Stimulated activated naive CD8-positive, alpha-beta T cell treated with anti-CD3 and anti-CD28 coated beads, Interleukin-15, amount 100 ng/mL, for 72 hours (primary cell): Measurements from ENCODE around the gene PRKN.

Source experiments
- ATAC-seq: fragments of 150-1000 bp; cut with Tn5 transposase; 2 replicates; pipeline ENCODE4 v1.10.0; 2021; ENCODE audit warnings: mild to moderate bottlenecking, moderate library complexity
- DNase-seq, 2 donors: peaks; one replicate each; pipeline ENCODE4 v3.0.0; 2021 to 2022
- H3K27ac Mint-ChIP-seq, 2 donors: one replicate each; pipeline ENCODE4 v1.8.0; 2022; ENCODE audit warnings: mild to moderate bottlenecking in 2 of 2, mixed read lengths in 2 of 2, moderate library complexity in 2 of 2
- H3K27me3 Mint-ChIP-seq: one replicate; pipeline ENCODE4 v1.8.0; 2022; ENCODE audit warnings: mixed read lengths
- H3K4me1 Mint-ChIP-seq: one replicate; pipeline ENCODE4 v1.8.0; 2022; ENCODE audit warnings: mild to moderate bottlenecking, mixed read lengths
- H3K4me3 Mint-ChIP-seq, 2 donors: one replicate each; pipeline ENCODE4 v1.8.0; 2022; ENCODE audit warnings: mild to moderate bottlenecking in 2 of 2, mixed read lengths in 2 of 2, moderate library complexity in 1 of 2
- H3K9me3 Mint-ChIP-seq, 2 donors: one replicate each; pipeline ENCODE4 v1.8.0; 2022; ENCODE audit warnings: mixed read lengths in 2 of 2

Gene PRKN

GRCh38 chr6:162026843-162027242 is 700.7 kb downstream of the PRKN start:
- Mint-ChIP-seq H3K27ac (no peak overlapping the region), H3K4me3 (no peak overlapping the region), H3K9me3 (peaks cover 7 to 36% of the 10 kb centered on the region in 2 donors), H3K27me3 (no peaks in the 10 kb centered on the region), H3K4me1 (peaks cover 9% of the 10 kb centered on the region)
- DNase-seq (no peak), ATAC-seq (no peak)

- Mint-ChIP-seq H3K27ac (no peak overlapping the region), H3K4me1 (peaks cover 9% of the 10 kb centered on the region), H3K9me3 (peaks cover 7 to 36% of the 10 kb centered on the region in 2 donors), H3K27me3 (no peaks in the 10 kb centered on the region), H3K4me3 (no peak overlapping the region)
- DNase-seq (no peak), ATAC-seq (no peak)
Measured at GRCh38 chr6:162026031-162026430, 701.5 kb downstream of the PRKN start.

- DNase-seq: no peak
- Mint-ChIP-seq H3K27me3 (no peaks in the 10 kb centered on the region), H3K4me3 (no peak overlapping the region), H3K27ac (no peak overlapping the region), H3K9me3 (peaks cover 16 to 36% of the 10 kb centered on the region in 2 donors), H3K4me1 (no peaks in the 10 kb centered on the region)
- ATAC-seq: no peak
Measured at GRCh38 chr6:162019349-162019748, 708.2 kb downstream of the PRKN start.

- ATAC-seq (no peak), DNase-seq (no peak)
- Mint-ChIP-seq H3K27me3 (no peaks in the 10 kb centered on the region), H3K9me3 (peaks cover 9 to 34% of the 10 kb centered on the region in 2 donors), H3K27ac (no peak overlapping the region), H3K4me3 (no peak overlapping the region), H3K4me1 (no peaks in the 10 kb centered on the region)
Measured at GRCh38 chr6:162017536-162017935, 710.0 kb downstream of the PRKN start.

GRCh38 chr6:162014069-162014811 is 713.3 kb downstream of the PRKN start:
- Mint-ChIP-seq H3K27ac (no peak overlapping the region), H3K9me3 (peaks cover 9 to 36% of the 10 kb centered on the region in 2 donors), H3K27me3 (no peaks in the 10 kb centered on the region), H3K4me3 (no peak overlapping the region), H3K4me1 (no peaks in the 10 kb centered on the region)
- no peak for DNase-seq
- ATAC-seq: no peak

GRCh38 chr6:162005372-162005771 is 722.2 kb downstream of the PRKN start:
- DNase-seq (no peak), ATAC-seq (no peak)
- Mint-ChIP-seq H3K4me1 (no peaks in the 10 kb centered on the region), H3K9me3 (peaks cover 11 to 20% of the 10 kb centered on the region in 2 donors), H3K4me3 (no peak overlapping the region), H3K27ac (no peak overlapping the region), H3K27me3 (no peaks in the 10 kb centered on the region)

GRCh38 chr6:161996783-161997182 is 730.8 kb downstream of the PRKN start:
- no peaks in the 10 kb centered on the region for H3K4me1 Mint-ChIP-seq
- peaks cover 34 to 51% of the 10 kb centered on the region in 2 donors for H3K9me3 Mint-ChIP-seq
- DNase-seq (no peak), ATAC-seq (no peak)
- no peak overlapping the region for H3K27ac Mint-ChIP-seq
- no peaks in the 10 kb centered on the region for H3K27me3 Mint-ChIP-seq
- no peak overlapping the region for H3K4me3 Mint-ChIP-seq

- DNase-seq (no peak), ATAC-seq (no peak)
- H3K27ac Mint-ChIP-seq: no peak overlapping the region
- no peaks in the 10 kb centered on the region for H3K4me1 Mint-ChIP-seq
- H3K27me3 Mint-ChIP-seq: no peaks in the 10 kb centered on the region
- no peak overlapping the region for H3K4me3 Mint-ChIP-seq
- H3K9me3 Mint-ChIP-seq: peaks cover 14 to 29% of the 10 kb centered on the region in 2 donors
Measured at GRCh38 chr6:161985876-161986423, 741.6 kb downstream of the PRKN start.

GRCh38 chr6:161984713-161985112 is 742.9 kb downstream of the PRKN start:
- H3K9me3 Mint-ChIP-seq: peaks cover 16 to 17% of the 10 kb centered on the region in 2 donors
- no peak overlapping the region for H3K4me3 Mint-ChIP-seq
- H3K27me3 Mint-ChIP-seq: no peaks in the 10 kb centered on the region
- ATAC-seq: no peak
- DNase-seq: no peak
- no peak overlapping the region for H3K27ac Mint-ChIP-seq
- no peaks in the 10 kb centered on the region for H3K4me1 Mint-ChIP-seq

- H3K4me3 Mint-ChIP-seq: no peak overlapping the region
- no peaks in the 10 kb centered on the region for H3K27me3 Mint-ChIP-seq
- DNase-seq (no peak), ATAC-seq (no peak)
- H3K9me3 Mint-ChIP-seq: peaks cover 7 to 8% of the 10 kb centered on the region in 2 donors
- H3K27ac Mint-ChIP-seq: no peak overlapping the region
- H3K4me1 Mint-ChIP-seq: no peaks in the 10 kb centered on the region
Measured at GRCh38 chr6:161976553-161976952, 751.0 kb downstream of the PRKN start.

- ATAC-seq (no peak), DNase-seq (no peak)
- no peaks in the 10 kb centered on the region for H3K4me1 Mint-ChIP-seq
- H3K27ac Mint-ChIP-seq: no peak overlapping the region
- H3K9me3 Mint-ChIP-seq: peaks cover 0 to 5% of the 10 kb centered on the region in 2 donors
- H3K4me3 Mint-ChIP-seq: no peak overlapping the region
- H3K27me3 Mint-ChIP-seq: no peaks in the 10 kb centered on the region
Measured at GRCh38 chr6:161973064-161973463, 754.5 kb downstream of the PRKN start.

GRCh38 chr6:161971043-161971442 is 756.5 kb downstream of the PRKN start:
- Mint-ChIP-seq H3K4me3 (no peak overlapping the region), H3K27ac (no peak overlapping the region)

GRCh38 chr6:161963634-161964234 is 763.8 kb downstream of the PRKN start:
- Mint-ChIP-seq H3K9me3 (no peaks in the 10 kb centered on the region), H3K27me3 (no peaks in the 10 kb centered on the region), H3K27ac (no peak overlapping the region), H3K4me3 (no peak overlapping the region), H3K4me1 (no peaks in the 10 kb centered on the region)
- no peak for ATAC-seq
- DNase-seq: no peak

More at GRCh38 chr6:161971043-161971442, 756.5 kb downstream of the PRKN start:
- Mint-ChIP-seq H3K27me3 (no peaks in the 10 kb centered on the region), H3K9me3 (peaks cover 0 to 5% of the 10 kb centered on the region in 2 donors), H3K4me1 (no peaks in the 10 kb centered on the region)
- DNase-seq (no peak), ATAC-seq (no peak)

GRCh38 chr6:161963181-161963580 is 764.4 kb downstream of the PRKN start:
- H3K27ac Mint-ChIP-seq: peak overlapping the region in 1 of 2 donors; percentile 12
- no peak for ATAC-seq
- H3K27me3 Mint-ChIP-seq: no peaks in the 10 kb centered on the region
- H3K9me3 Mint-ChIP-seq: no peaks in the 10 kb centered on the region
- H3K4me3 Mint-ChIP-seq: no peak overlapping the region
- no peak for DNase-seq
- H3K4me1 Mint-ChIP-seq: no peaks in the 10 kb centered on the region

- ATAC-seq (no peak), DNase-seq (no peak)
- Mint-ChIP-seq H3K27me3 (no peaks in the 10 kb centered on the region), H3K9me3 (no peaks in the 10 kb centered on the region), H3K4me1 (no peaks in the 10 kb centered on the region), H3K27ac (no peak overlapping the region), H3K4me3 (no peak overlapping the region)
Measured at GRCh38 chr6:161961796-161962195, 765.8 kb downstream of the PRKN start.

GRCh38 chr6:161961046-161961445 is 766.5 kb downstream of the PRKN start:
- no peak overlapping the region for H3K4me3 Mint-ChIP-seq
- H3K27me3 Mint-ChIP-seq: no peaks in the 10 kb centered on the region
- no peaks in the 10 kb centered on the region for H3K9me3 Mint-ChIP-seq
- ATAC-seq (no peak), DNase-seq (no peak)
- no peaks in the 10 kb centered on the region for H3K4me1 Mint-ChIP-seq
- H3K27ac Mint-ChIP-seq: no peak overlapping the region
